ENCODE data around the gene LAPTM5. TPM values are rescaled to one million over a fixed set of nuclear protein-coding genes. Genes with fewer than 3 reads are reported as not detected.

Gene LAPTM5
- polyA plus RNA-seq, 3 donors, result 1,019 to 1,669 (median 1,153) TPM

- H3K27me3 ChIP-seq (ENCODE audit: control insufficient read depth in 2 of 2, insufficient read depth in 2 of 2, low read length in 2 of 2), result no peaks in the 10 kb centered on the region
- Mint-ChIP-seq H3K4me3 (no peak overlapping the region), H3K4me1 (no peaks in the 10 kb centered on the region), H3K27ac (peak overlapping the region in 1 of 7 donors; percentile 15), H3K27me3 (ENCODE audit: low read depth in 3 of 3) (peaks cover 13 to 20% (median 16%) of the 10 kb centered on the region in 3 donors), H3K36me3 (no peaks in the 10 kb centered on the region), H3K9me3 (peaks cover under 1 to 6% (median 3%) of the 10 kb centered on the region in 7 donors)
- TF ChIP-seq CTCF (IDR thresholded peaks at IDR 0.05), result no peak
- H3K27ac ChIP-seq (ENCODE audit: low read depth in 1 of 2, low read length in 2 of 2), result no peak overlapping the region
- no peaks in the 10 kb centered on the region for H3K79me2 ChIP-seq (ENCODE audit: insufficient read depth, low read length)
- no peaks in the 10 kb centered on the region for H3K36me3 ChIP-seq (replicated peaks in 1 of 2; ENCODE audit: control insufficient read depth in 1 of 2, insufficient read depth in 2 of 2, low read length in 2 of 2)
- no peak overlapping the region for H2AFZ ChIP-seq (ENCODE audit: insufficient read depth, low read depth, low read length, poor library complexity, severe bottlenecking)
- H3K4me3 ChIP-seq (replicated peaks in 1 of 3; ENCODE audit: low read depth in 2 of 3, low read length in 3 of 3), result no peak overlapping the region
- H3K4me2 ChIP-seq (replicated peaks; ENCODE audit: extremely low read depth, low read length, poor library complexity, severe bottlenecking), result no peak overlapping the region
- no peaks in the 10 kb centered on the region for H3K4me1 ChIP-seq (ENCODE audit: control insufficient read depth in 1 of 2, insufficient read depth in 2 of 2, low read length in 2 of 2)
- no peaks in the 10 kb centered on the region for H4K20me1 ChIP-seq (ENCODE audit: insufficient read depth, low read length)
- H3K9me3 ChIP-seq (replicated peaks in 1 of 2; ENCODE audit: control insufficient read depth in 1 of 2, insufficient read depth in 1 of 2, low read length in 2 of 2), result peaks cover 0 to 5% of the 10 kb centered on the region in 2 donors
- DNase-seq, result no peak
- intact Hi-C loops (cut with micrococcal nuclease), result loop anchor here in 1 of 2 donors (10.0 kb wide), 1 partner anchor 1684 kb away; the partner anchor contains the start of gene BSDC1
- H3K9ac ChIP-seq (ENCODE audit: insufficient read depth, low read length, poor library complexity, severe bottlenecking), result no peak overlapping the region
- WGBS (ENCODE audit: insufficient coverage), result no CpG with 5 or more reads among the region's 2 CpGs
These were observed 47.2 kb downstream of the LAPTM5 start for GRCh38 chr1:30710407-30710806.

- intact Hi-C loops (cut with micrococcal nuclease), result loop anchor here (5.0 to 10.0 kb wide), 3 partner anchors 914 to 1471 kb away; partner anchors contain the start of gene PTPRU (in 2 of the 2)
- no peaks in the 10 kb centered on the region for H3K9me3 Mint-ChIP-seq
- no peaks in the 10 kb centered on the region for H3K27me3 ChIP-seq (ENCODE audit: control insufficient read depth in 2 of 2, insufficient read depth in 2 of 2, low read length in 2 of 2)
- H4K20me1 ChIP-seq (ENCODE audit: insufficient read depth, low read length), result no peaks in the 10 kb centered on the region
- 68% methylated on average over 7 of the region's 8 CpGs for WGBS (ENCODE audit: insufficient coverage)
- DNase-seq, result no peak
- H3K9ac ChIP-seq (ENCODE audit: insufficient read depth, low read length, poor library complexity, severe bottlenecking), result no peak overlapping the region
- no peaks in the 10 kb centered on the region for H3K4me1 Mint-ChIP-seq
- H3K27ac ChIP-seq (ENCODE audit: low read depth in 1 of 2, low read length in 2 of 2), result no peak overlapping the region
- no peaks in the 10 kb centered on the region for H3K36me3 Mint-ChIP-seq
- no peaks in the 10 kb centered on the region for H3K4me1 ChIP-seq (ENCODE audit: control insufficient read depth in 1 of 2, insufficient read depth in 2 of 2, low read length in 2 of 2)
- H3K27ac Mint-ChIP-seq, result no peak overlapping the region
- H3K4me2 ChIP-seq (replicated peaks; ENCODE audit: extremely low read depth, low read length, poor library complexity, severe bottlenecking), result no peak overlapping the region
- H2AFZ ChIP-seq (ENCODE audit: insufficient read depth, low read depth, low read length, poor library complexity, severe bottlenecking), result no peak overlapping the region
- H3K79me2 ChIP-seq (ENCODE audit: insufficient read depth, low read length), result no peaks in the 10 kb centered on the region
- H3K27me3 Mint-ChIP-seq (ENCODE audit: low read depth in 3 of 3), result peaks cover 13 to 21% (median 13%) of the 10 kb centered on the region in 3 donors
- H3K4me3 ChIP-seq (replicated peaks in 1 of 3; ENCODE audit: low read depth in 2 of 3, low read length in 3 of 3), result no peak overlapping the region
- peak; percentile 26 for TF ChIP-seq CTCF (IDR thresholded peaks at IDR 0.05)
- peak overlapping the region in 1 of 2 donors; percentile 12 for H3K4me3 Mint-ChIP-seq
- H3K36me3 ChIP-seq (replicated peaks in 1 of 2; ENCODE audit: control insufficient read depth in 1 of 2, insufficient read depth in 2 of 2, low read length in 2 of 2), result no peaks in the 10 kb centered on the region
- no peaks in the 10 kb centered on the region for H3K9me3 ChIP-seq (replicated peaks in 1 of 2; ENCODE audit: control insufficient read depth in 1 of 2, insufficient read depth in 1 of 2, low read length in 2 of 2)
These were observed 49.2 kb downstream of the LAPTM5 start for GRCh38 chr1:30708361-30708728.
